Stimulated activated CD8-positive, alpha-beta memory T cell treated with anti-CD3 and anti-CD28 coated beads, Interleukin-4, amount 100 ng/mL, for 48 hours (primary cell): Measurements from ENCODE around the gene BTG3.

ENCODE experiments used
- DNase-seq: peaks from one replicate; pipeline ENCODE4 v3.0.0-alpha.2; 2020

BTG3 gene

DNA sequence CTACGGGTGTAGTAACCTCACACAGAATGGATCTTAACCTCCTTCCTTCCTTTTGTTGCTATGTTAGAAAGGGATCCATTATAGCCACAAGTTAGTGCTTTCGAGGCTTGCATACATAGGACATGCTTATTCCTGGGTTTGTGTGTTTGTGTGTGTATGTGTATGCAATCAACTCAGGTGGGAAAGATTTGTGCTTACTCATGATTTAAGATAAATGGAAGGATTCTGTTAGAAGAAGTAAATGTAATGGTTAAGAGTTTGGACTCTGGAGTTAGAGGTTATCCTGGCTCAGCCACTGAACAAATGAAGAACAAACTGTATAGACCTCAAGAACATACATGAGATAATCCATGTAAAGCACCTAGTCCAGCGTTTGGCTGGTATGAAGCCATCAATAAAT, 28.8 kb downstream of the BTG3 start:
- DNase-seq, result no peak

DNA sequence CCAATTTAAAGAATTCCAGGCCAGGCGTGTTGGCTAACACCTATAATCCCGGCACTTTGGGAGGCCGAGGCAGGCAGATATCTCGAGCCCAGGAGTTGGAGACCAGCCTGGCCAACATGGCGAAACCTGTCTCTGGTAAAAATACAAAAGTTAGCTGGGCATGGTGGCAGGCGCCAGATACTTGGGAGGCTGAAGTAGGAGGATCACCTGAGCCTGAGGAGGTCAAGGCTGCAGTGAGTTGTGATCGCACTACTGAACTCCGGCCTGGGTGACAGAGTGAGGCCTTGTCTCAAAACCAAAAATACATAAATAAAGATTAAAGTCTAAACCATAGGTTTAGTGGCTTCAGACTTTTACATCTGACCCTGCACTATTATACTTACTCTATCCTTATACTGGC, 32.4 kb downstream of the BTG3 start:
- DNase-seq, result no peak

DNA sequence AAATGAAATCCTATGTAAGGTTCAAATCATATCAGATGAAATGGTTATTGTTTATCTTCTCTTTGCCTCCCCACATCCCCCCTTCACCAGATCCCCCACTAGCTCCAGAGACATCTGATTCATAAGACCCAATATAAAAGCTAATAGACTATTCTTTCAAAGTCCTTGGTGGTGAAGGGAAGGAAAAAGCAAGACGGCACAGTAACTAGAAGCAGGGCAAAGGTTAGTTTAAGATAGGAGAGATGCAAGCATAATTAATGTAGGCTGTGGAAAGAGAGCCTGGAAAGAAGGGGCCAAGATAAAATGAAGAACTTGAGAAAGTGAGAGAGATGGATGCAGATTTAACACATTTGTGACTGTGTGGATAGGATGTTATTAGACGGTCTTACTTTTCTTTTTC, 33.8 kb downstream of the BTG3 start:
- DNase-seq, result no peak

DNA sequence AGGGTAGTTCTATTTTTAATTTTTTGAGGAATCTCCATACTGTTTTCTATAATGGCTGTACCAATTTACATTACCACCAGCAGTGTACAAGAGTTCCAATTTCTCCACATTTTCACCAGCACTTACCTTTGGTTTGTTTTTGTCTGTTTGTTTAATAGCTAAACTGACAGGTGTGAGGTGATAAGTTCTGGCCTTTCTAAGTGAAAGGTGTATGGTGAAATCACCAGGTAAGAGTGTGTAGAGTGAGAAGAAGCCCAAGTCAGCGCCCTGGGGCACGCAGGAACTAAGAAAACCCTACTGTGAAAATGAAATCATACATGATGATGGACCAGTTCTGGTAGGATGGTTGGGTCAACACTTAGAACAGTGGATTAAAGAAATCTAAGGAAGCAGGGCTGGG, 34.5 kb downstream of the BTG3 start:
- DNase-seq, result no peak

DNA sequence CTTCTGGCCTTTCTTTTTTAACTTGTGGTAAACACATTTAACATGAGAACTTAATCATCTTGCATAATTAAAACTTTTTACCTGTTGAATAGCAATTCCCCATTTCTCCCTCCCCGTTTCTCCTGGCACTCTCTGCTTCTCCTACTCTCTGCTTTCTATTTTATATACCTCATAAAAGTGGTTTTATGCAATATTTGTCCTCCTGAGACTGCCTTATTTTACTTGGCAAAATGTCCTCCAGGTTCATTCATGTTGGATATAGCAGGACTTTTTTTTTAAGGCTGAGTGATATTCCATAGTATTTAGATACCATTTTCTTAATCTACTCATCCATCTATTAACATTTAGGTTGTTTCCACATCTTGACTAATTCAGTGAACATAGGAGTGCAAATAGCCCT, 35.0 kb downstream of the BTG3 start:
- DNase-seq, result no peak

DNA sequence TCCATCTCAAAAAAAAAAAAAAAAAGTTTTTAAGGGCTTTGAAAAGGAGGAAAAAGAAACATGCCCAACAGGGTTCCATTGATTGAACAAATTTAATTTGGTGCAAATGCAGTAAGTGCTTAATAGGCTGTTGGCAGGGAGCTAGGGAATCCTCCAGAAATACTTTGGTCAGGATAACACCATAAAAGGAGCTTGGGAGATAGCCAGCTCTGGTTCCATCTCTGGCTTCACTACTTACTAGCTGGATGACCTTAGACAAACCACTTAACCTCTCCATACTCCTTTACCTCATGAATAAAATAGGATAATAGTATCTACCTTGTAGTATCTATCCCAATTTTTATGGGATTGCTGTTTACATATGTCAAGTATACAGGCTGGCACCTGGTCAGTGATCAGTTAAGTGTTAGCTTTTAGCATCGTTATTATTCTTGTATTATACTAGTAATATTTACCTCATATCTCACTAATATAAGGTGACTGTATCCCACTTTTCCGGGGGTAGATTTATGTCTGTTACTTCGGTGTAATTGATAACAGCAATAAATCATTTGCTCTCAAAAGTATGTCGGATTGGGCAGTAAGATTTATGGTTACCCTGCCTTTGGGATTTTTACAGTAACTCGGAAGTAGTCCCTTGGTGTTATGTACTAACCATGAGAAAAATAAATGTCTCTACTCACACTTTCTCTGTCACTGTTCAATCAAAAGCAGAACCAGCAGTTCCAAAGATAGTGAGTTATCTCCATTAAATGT, 36.4 kb downstream of the BTG3 start:
- no peak for DNase-seq

DNA sequence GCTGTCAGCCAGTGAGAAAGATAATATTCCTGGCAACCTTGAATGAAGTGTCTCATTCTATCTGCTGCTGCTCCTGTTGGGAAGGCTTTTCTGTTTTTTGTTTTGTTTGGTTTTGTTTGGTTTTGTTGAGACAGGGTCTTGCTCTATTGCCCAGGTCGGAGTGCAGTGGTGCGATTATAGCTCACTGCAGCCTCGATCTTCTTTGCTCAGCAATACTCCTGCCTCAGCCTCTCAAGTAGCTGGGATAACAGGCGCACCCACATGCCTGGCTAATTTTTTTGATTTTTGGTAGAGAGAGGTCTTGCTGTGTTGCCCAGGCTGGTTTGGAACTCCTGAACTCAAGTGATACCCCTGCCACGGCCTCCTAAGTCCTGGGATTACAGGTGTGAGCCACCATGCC, 37.6 kb downstream of the BTG3 start:
- no peak for DNase-seq

GRCh38 chr21:17572431-17572830, 40.3 kb downstream of the BTG3 start:
- DNase-seq, result no peak

DNA sequence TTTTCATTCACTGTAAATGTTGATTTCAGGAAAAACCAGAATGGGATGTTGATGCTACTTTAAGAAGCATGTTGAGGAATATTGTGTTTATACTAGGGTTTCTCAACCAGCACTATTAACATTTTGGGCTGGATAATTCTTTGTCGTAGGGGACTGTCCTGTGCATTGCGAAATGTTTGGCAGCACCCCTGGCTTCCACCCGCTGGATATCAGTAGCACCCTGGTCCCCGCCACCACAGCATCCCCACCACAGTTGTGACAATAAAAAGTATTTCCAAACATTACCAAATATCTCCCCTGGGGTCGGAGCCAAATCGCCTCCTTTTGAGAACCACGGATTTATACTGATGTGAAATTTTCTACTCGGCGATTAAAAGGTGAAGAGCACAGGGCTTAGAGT, 41.9 kb downstream of the BTG3 start:
- no peak for DNase-seq

DNA sequence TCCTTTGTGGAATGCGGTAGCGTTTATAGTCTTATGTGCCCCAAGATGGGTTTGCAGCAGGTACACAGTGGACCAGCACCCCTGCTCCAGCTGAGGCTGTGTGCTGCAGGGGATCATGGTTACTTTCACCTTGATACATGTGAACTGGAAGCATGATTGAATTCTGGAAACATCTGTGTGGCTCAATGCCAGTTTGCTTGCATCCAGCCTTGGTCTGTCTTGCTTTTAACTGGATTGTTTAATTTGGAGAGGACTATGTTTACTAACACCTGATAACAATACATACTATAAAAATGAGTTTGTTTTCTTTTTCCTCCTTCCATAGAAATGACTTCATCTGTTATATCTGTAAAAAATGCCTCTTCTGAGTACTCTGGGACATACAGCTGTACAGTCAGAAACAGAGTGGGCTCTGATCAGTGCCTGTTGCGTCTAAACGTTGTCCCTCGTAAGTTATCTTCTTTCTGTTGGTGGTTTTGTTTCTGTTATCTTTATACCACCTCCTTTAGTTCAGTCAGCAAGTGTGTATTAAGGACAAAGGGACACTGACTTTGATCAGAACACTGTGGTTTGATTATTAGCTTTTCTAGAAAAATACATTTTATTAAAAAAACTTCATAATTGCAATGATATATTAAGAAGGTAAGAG, 52.2 kb downstream of the BTG3 start:
- no peak for DNase-seq

DNA sequence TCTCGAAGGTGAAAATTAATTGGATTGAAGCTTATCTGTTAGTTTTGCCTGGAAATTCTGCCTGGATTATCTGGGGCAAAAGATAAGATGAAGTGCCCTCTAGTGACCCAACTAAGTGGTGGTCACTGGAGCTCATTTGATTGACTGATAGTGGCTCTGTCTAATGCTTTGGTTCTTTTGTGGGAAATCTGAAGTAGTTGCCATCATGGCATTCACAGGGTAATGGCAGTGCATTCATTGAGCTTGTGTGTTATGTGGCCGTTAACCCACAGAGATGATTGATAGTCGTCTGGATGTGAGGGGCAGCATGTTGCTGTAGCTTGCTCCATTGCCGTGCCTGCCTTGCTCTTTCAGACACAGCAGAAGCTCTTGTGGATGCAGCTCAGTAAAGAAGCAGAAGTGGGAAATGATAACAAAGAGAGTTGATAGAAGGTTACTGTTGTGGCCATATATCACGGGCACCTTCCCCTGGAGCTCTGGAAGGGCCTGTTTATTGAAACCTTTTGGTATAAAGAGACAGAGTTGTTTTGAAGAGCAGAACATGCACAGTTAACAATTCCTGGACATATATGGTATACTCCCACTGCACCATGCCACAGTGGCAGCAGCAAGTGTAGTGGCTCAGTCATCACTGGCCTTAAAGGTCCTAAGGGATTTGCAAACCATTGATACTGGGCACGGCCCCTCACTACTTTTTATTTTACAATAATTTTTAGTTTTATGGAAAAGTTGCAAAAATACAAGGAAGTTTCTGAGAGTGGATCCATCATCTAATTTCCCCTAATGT, 57.8 kb downstream of the BTG3 start:
- no peak for DNase-seq

- DNase-seq, result no peak
Measured at GRCh38 chr21:17554120-17554519, 58.6 kb downstream of the BTG3 start.

DNA sequence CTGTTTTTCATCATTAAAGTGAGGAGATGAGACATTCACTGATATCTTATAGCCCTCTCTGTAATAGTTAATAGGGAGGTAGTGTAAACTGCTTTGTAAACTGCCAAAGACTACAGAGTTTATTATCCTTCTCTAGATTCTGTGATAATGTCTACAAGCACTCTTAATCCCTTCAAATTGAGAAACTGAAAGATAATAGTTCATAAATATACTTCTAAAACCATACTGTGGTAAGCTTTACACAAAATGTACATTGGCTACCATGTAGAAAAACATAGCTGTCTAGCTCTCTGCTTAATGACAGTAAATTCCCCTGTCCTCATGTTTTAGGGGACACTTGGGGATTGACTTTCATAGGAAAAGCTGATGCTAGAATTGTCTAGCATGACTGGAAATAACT, 60.3 kb downstream of the BTG3 start:
- no peak for DNase-seq

DNA sequence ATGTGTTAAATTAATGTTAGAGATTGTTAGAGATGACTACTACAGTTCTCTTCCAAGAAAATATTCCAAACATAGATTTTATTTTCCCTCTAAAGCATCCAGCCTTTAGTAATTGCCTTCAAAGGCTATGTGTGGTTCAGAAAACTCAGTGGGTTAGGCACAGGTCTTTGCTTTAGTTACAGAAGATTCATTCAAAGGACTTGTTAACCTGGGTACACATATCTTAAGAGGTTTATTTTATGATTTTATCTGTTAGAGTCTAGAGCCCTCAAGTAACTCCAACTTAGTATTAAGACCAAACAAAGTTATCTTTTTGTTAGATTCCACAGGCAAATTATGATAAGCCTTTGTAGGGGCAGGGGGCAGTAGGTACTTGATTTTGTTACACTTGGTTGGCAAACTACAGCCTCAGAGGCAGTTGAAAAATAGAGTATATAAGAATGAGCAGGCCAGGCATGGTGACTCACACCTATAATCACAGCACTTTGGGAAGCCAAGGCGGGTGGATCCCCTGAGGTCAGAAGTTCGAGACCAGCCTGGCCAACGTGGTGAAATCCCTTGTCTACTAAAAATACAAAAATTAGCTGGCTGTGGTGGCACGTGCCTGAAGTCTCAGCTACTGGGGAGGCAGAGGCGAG, 61.9 kb downstream of the BTG3 start:
- DNase-seq, result no peak

DNA sequence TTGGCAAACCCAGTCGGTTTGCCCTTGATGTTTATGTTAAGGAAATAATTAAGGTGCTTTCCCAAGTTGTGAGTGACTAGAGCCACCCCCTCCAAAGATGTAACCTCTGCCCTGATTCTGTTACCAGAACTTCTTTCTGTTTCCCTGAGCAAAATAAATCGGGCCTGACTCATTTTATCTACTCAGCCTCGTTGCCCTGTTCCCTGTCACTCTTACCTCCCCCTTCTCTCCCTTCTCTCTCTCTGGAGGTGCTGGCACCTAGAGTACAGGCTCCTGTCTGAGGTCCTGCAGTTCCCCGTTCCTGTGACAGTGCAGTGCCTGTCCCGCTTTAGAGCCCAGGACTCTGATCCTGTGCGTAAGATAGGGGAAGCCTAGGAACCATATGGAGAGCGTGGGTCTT, 64.4 kb downstream of the BTG3 start:
- DNase-seq, result no peak

DNA sequence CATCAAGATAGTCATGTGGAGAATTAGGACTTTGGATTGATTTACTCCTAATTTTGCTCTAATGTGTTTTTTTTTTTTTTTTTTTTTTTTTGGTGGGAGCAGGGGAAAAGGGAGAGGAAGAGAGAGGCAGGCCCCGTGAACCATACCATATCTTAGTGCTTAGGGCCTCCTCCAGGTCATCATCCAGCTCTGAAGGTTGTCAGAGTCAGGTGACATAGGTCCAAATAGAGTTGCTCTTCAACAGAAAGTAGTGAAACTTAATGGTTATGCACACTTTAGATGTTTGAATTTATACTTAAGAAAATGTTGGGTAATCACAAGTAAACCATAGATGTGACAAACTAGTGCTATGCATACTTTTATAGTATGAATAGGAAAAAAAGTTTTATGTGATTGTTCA, 67.7 kb downstream of the BTG3 start:
- no peak for DNase-seq
